Measurements from ENCODE around the gene TMOD4. TPM values are rescaled to one million over a fixed set of nuclear protein-coding genes. Genes with fewer than 3 reads are reported as not detected.

The TMOD4 gene
- total and polyA plus RNA-seq, 2 of the 13 experiments (the other 11 are each of a cell fraction or from before 2014, with no cell fraction given): 0.66 TPM; not detected in 1

DNA sequence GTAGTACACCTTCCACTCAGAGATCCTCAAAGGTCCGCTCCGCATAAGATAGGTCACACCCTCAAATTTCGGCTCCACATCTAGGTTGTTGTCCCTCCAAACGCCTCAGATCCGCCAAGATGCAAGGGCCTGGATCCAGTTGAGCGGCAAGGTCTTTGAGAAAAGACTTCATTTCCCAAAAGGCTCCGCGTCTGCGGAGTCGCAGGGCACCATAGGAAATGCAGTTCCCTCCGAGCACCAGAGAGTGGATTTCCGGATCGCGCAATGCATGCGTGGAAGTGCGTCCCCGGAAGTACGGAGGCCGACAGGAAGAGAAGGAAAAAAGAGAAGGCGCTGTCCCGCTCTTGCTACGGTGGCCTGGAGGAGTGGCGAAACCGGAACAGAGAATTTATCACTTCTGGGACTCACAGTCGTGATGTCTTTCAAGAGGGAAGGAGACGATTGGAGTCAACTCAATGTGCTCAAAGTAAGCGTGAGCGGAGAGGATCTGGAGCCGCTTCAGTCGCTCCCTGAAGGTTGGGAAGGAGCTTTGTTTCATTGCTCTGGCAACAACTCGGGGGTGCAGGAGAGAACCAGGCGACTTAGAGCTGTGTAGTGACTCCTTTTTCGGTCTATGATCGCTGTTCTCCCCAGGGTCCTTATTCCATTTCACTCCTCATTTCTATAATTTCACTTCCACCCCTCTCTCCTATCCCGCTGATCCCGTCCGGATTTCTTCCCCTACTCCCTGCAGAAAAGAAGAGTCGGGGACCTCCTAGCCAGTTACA lies 9.9 kb downstream of the TMOD4 start, which contains the start of the genes LYSMD1 and SCNM1 (continued):
- TF ChIP-seq, protein P1, sequence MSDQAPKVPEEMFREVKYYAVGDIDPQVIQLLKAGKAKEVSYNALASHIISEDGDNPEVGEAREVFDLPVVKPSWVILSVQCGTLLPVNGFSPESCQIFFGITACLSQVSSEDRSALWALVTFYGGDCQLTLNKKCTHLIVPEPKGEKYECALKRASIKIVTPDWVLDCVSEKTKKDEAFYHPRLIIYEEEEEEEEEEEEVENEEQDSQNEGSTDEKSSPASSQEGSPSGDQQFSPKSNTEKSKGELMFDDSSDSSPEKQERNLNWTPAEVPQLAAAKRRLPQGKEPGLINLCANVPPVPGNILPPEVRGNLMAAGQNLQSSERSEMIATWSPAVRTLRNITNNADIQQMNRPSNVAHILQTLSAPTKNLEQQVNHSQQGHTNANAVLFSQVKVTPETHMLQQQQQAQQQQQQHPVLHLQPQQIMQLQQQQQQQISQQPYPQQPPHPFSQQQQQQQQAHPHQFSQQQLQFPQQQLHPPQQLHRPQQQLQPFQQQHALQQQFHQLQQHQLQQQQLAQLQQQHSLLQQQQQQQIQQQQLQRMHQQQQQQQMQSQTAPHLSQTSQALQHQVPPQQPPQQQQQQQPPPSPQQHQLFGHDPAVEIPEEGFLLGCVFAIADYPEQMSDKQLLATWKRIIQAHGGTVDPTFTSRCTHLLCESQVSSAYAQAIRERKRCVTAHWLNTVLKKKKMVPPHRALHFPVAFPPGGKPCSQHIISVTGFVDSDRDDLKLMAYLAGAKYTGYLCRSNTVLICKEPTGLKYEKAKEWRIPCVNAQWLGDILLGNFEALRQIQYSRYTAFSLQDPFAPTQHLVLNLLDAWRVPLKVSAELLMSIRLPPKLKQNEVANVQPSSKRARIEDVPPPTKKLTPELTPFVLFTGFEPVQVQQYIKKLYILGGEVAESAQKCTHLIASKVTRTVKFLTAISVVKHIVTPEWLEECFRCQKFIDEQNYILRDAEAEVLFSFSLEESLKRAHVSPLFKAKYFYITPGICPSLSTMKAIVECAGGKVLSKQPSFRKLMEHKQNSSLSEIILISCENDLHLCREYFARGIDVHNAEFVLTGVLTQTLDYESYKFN (CRISPR knock-in tag; conservative IDR thresholded peaks at IDR 0.05): peak; percentile 55
- TF ChIP-seq SMC3 (IDR thresholded peaks at IDR 0.05; ENCODE audit: low read length) (no peak), RAD51 (IDR thresholded peaks at IDR 0.05; ENCODE audit: borderline replicate concordance) (no peak), ZNF614 (CRISPR knock-in tag; IDR thresholded peaks at IDR 0.05; ENCODE audit: borderline replicate concordance) (no peak; the same call in 1 of the 2 replicates), EEA1 (CRISPR knock-in tag; IDR thresholded peaks at IDR 0.05; ENCODE audit: borderline replicate concordance) (peak; percentile 74; the same call in 1 of the 2 replicates), GZF1 (CRISPR knock-in tag; IDR thresholded peaks at IDR 0.05) (0 out of 2 replicates have a peak, but pooled peaks have one; percentile 51), TMF1 (CRISPR knock-in tag; IDR thresholded peaks at IDR 0.05; ENCODE audit: low read depth) (no peak), FOSL1 (CRISPR knock-in tag; IDR thresholded peaks at IDR 0.05; ENCODE audit: borderline replicate concordance) (no peak), ZNF501 (CRISPR knock-in tag; IDR thresholded peaks at IDR 0.05) (peak; percentile 94), PCBP1 (IDR thresholded peaks at IDR 0.05; ENCODE audit: borderline replicate concordance, low read depth, low read length) (0 out of 2 replicates have a peak, but pooled peaks have one; percentile 59), FOXM1 (CRISPR knock-in tag; IDR thresholded peaks at IDR 0.05) (0 out of 2 replicates have a peak, but pooled peaks have one; percentile 14), ZSCAN29 (CRISPR knock-in tag; conservative IDR thresholded peaks at IDR 0.05) (peak; percentile 70; the same call in 1 of the 2 replicates), MTA1 (CRISPR knock-in tag; IDR thresholded peaks at IDR 0.05; ENCODE audit: borderline replicate concordance) (no peak), SOX13 (IDR thresholded peaks at IDR 0.05) (no peak), SOX13 (CRISPR knock-in tag; conservative IDR thresholded peaks at IDR 0.05 in 1 of 2, IDR thresholded peaks at IDR 0.05 in 1 of 2) (peak in 1 of 2 experiments; percentile 18; a peak in 1 of 4 replicates), JUND (CRISPR knock-in tag; IDR thresholded peaks at IDR 0.05) (no peak), HOXA5 (CRISPR knock-in tag; IDR thresholded peaks at IDR 0.05) (peak; percentile 54; the same call in 1 of the 2 replicates), SALL1 (CRISPR knock-in tag; IDR thresholded peaks at IDR 0.05) (peak; percentile 81), CBX5 (CRISPR knock-in tag; IDR thresholded peaks at IDR 0.05; ENCODE audit: borderline replicate concordance) (peak; percentile 82), ZNF124 (CRISPR knock-in tag; IDR thresholded peaks at IDR 0.05) (peak; percentile 83; the same call in 1 of the 2 replicates), BCL6 (CRISPR knock-in tag; IDR thresholded peaks at IDR 0.05) (peak; percentile 17; the same call in 1 of the 2 replicates), ZC3H4 (CRISPR knock-in tag; IDR thresholded peaks at IDR 0.05; ENCODE audit: borderline replicate concordance) (no peak), SIN3A (IDR thresholded peaks at IDR 0.05; ENCODE audit: borderline replicate concordance, low read depth, low read length) (peak; percentile 96)
- TF ChIP-seq, protein P2, sequence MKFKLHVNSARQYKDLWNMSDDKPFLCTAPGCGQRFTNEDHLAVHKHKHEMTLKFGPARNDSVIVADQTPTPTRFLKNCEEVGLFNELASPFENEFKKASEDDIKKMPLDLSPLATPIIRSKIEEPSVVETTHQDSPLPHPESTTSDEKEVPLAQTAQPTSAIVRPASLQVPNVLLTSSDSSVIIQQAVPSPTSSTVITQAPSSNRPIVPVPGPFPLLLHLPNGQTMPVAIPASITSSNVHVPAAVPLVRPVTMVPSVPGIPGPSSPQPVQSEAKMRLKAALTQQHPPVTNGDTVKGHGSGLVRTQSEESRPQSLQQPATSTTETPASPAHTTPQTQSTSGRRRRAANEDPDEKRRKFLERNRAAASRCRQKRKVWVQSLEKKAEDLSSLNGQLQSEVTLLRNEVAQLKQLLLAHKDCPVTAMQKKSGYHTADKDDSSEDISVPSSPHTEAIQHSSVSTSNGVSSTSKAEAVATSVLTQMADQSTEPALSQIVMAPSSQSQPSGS (CRISPR knock-in tag; IDR thresholded peaks at IDR 0.05): peak; percentile 84
- TF ChIP-seq, protein P3, sequence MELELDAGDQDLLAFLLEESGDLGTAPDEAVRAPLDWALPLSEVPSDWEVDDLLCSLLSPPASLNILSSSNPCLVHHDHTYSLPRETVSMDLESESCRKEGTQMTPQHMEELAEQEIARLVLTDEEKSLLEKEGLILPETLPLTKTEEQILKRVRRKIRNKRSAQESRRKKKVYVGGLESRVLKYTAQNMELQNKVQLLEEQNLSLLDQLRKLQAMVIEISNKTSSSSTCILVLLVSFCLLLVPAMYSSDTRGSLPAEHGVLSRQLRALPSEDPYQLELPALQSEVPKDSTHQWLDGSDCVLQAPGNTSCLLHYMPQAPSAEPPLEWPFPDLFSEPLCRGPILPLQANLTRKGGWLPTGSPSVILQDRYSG (CRISPR knock-in tag; IDR thresholded peaks at IDR 0.05): 0 out of 2 replicates have a peak, but pooled peaks have one; percentile 31

Data from HepG2 (cell line).